HuH-7.5 (cell line): Measurements from ENCODE around the gene CELA2A.
A peak's percentile ranks its signal among the peaks of the same experiment; 100 is the strongest.

Source experiments
- DNase-seq: peaks from one replicate; pipeline ENCODE4 v3.0.0; 2011; ENCODE audit warnings: low spot score

The CELA2A gene

DNA sequence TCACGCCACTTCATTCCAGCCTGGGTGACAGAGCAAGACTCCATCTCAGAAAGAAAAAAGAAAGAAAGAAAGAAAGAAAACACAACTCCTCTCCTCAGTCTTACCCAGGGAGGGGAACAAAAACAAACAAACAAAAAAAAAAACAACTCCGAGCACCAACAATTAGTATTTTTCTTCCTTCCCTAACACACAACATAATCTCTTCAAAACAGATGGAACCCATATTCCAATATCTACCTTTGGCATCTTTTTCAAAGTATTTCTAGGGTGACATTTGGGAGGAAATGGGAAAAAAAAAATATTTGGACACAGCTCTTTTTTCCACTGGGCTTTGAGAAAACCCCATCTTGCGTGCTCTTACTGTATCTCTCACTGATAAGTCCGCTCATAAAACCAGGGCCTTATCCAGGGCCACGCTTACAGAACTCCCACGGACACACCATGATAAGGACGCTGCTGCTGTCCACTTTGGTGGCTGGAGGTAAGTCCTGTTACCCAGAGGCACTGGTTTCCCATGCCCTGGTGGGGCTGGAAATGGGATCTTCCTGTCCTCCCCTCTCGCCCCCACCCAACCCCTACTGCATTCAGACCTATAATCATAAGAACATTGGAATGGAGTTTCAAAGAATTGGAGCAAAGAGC, at the start of gene CELA2A:
TSS of gene CELA2A (plus strand) at position 420 of the 642 bp plus-strand sequence. CDS start at position 442, 22 bp downstream.
- no peak for DNase-seq

DNA sequence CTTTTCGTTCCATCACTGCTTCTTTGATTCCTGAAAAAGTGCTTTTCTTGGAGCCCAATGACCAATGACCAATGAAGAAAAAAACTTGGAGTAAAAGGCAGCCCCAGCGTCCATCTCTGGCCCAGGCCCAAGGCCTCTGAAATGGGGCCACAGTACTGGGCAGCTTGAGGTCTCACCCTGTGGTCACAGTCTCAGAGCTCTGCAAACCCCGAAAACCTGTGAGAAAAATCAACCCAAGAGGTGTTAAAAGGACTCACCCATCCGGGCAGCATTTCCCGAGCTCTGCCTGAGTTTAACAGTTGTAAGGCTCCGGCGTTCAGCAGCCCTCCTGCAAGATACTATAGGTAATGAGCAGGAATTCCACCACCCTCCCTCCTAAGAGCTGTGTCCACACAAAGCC, 49.0 kb upstream of the CELA2A start:
- no peak for DNase-seq

DNA sequence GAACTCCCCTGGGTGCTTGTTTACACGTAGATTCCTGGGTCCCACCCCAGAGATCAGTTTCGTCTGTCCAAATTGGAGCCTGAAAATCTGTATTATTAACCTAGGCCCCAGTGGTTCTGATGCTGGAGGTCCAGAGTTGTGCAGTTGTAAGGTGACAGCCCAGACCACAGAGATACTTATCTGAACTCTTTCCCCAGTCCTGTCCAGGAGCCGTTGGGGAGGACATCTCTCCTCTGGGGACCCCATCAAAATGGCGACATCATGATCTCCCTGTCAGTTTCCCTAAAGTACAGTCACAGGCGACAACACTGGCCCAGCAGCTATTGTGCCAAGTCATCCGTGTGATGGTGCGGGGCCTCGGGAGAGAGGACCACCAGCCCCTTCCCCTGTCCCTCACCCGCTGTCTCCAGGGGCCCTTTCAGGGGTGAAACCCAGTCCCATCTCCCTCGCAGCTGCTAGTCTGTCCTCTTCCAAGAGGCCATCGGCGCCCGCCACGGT, 47.6 kb upstream of the CELA2A start:
- DNase-seq = no peak

DNA sequence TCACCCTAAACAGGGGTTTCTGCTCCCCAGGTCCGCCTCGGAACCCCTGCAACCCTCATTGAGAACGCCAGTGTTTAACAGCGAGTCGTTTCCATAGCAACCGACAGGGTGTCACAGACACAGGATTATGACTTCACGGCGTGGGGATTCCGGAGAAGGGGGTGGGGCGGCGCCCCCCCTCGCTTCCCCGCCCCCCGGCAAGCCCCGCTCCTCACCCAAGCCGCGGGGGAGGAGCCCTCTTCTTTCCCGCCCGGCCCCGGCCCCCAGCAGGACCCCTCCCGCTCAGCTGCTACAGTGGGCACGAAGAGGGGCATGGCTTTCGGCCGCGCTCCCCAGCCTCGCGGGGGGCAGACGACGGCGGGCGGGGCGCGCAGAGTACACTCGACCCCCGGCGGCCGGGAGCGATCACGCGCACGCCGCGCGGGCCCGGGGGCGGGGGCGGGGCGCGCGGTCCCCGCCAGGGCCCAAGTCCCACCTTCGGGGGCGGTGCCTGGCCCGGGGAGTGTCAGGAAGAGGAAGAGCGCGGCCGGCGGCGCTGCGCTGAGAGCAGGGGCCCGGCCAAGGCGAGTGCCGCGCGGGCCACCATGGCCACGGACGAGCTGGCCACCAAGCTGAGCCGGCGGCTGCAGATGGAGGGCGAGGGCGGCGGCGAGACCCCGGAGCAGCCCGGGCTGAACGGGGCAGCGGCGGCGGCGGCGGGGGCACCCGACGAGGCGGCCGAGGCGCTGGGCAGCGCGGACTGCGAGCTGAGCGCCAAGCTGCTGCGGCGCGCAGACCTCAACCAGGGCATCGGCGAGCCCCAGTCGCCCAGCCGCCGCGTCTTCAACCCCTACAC, 46.9 kb upstream of the CELA2A start, which contains the start of gene EFHD2:
TSS of gene EFHD2 (plus strand) at position 501 of the 835 bp plus-strand sequence. CDS start at position 585, 84 bp downstream.
- peak; percentile 90 for DNase-seq

DNA sequence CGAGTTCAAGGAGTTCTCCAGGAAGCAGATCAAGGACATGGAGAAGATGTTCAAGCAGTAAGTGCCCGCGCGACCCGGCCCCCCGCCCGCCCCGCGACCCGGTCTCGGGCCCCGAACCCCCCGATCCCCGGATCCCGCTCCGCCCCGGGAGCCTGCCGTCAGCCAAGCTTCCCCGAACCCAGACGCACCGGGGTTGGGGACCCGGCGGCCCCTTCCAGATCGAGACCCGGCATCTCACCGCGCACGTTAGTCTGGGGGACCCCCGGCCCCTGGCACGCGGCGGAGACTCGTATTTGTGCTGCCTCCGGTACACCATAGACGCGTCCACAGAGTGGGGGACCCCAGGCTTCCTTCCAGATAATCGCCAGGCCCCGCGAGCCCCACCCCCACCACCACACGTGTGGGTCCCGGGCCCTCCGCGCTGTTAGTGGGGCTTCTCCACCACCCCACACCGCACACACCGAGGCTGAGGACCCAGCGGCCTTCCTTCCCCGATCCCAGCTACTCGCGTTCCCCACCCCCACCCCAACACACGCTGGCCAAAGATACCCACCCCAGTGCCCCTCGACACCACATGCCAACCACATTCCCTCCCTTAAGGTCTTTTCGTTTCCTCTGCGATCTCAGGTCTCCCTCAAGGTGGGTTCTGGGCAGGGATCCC, 46.2 kb upstream of the CELA2A start:
- no peak for DNase-seq

DNA sequence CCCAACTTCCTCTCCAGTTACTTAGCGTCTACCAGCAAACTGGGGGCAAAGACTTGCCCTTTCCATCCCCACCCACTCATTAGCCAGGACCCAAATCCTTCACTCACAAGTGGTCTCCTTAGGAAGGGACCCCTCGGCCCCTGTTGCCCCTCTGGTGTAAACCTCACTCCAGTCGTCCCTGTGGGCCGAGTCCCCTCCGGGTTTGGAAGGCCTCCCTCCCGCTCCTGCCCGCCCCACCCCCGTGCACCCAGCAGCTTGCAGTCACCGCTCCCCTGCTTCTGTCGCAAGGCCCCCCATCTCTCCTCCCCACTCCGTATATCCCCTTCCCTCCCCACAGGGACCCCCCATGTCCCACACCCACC, 45.7 kb upstream of the CELA2A start:
- DNase-seq = no peak

DNA sequence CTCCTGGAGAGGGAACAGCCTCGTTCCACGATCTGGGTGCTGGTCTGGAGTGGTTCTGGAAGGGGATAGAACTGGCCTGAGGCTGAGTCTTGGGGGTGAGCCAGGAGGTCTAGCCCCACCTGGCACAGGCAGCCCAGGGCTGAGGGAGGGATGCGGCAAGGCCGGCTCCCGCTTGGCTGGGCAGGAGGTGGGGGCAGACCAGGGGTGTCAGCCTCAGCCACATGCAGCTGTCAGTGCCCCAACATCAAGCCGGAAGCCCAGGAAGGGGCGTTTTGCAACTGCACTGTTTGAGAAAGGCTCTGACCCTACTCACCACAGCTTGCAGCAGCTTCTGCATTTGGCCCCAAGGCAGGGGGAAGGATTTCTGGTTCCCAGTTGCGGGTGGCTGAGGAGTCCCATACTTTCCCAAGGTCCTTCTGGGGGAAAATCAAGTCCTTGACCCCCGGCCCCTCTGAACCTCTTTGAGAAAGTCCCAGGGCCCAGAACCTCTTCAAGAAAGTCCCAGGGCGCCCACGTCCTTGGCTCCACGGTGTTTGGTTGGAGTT, 44.9 kb upstream of the CELA2A start:
- DNase-seq = no peak

DNA sequence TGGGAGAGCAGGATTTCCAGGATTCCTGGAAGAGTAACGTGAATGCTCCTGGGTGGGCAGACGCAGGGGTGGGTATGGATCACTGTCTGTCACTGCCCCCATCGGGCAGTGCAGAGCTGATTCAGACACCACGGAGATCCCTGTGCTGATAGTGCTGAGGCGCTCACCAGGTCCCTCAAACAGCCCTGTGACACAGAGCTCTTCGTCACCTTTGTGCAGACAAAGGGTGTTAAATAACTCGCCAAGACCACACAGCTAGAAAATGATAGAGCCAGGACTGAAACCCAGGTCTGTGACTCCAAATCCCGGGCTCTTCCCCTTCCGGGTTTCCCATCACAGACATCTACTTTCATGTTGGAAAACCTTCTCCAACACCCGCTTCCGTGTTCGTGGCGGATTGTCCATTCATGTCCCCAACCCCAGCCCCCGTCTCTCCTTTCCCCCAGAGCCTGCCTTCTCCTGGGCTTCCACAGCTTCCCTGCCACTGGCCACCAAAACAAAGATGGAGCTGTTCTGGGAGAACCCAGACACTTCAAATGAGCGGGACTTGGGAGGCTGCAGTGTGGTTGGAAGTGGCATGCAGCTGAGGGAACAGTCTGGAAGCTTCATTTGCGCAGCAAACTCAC, 44.2 kb upstream of the CELA2A start:
- DNase-seq = no peak

DNA sequence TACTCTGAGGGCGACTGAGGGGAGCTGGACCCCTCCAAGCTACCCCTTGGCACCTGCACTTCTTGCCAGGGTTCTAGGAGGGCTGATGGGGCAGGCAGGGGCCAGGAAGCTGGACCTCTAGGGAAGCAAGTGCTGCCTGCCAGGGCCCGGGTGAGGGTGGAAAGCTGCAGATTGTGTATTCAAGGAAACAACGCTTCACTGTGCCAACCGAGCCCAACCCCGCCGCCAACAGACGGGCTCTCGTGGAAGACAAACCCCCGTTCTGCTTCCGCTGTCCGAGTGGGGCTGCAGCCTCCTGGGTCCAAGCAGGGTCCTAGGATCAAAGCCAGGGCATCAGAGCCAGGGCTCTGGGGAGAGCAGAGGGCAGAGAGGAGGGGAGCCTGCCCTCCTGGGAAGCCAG, 43.7 kb upstream of the CELA2A start:
- no peak for DNase-seq

DNA sequence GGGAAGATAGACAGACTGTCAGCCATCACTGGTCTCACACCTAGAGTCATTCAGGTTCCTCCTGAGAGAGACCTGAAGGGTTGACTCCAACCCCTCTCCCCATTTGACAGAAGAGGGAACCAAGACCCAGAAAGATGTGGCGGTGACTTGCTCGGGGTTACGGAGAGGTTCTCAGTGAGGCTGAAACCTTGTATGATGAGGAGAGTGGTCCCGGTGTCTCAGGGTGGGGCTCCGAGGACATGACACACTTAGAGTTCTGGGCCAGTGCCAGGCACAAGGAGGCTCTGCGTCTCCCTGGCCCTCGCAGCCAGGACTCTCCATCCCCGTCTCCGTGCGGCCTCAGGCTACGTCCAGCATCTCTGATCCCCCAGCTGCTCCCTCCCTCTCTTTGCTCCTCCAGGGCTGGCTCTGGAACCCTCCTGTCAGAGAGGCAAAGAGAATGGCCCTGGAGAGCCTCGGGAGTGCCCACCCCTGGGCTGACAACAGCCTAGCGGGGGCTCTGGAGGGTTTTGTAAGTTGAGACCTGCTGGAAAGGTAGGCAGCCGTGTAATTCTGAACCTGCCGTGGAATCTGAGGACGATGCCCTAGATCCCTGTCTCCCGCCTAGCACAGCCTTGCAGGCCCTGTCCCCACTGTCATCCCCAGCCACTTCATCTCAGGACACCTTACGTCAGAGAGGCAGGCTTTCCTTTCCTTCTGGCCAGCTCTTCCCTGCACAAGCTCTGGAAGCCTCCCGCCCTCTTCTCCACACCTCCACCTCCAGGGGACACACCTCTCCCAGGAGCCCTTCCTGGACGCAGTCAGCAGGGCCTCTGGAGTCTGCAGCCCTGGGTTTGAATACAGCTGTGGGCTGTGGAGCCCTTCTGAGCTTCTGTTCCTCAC, 42.7 kb upstream of the CELA2A start:
- DNase-seq = no peak

DNA sequence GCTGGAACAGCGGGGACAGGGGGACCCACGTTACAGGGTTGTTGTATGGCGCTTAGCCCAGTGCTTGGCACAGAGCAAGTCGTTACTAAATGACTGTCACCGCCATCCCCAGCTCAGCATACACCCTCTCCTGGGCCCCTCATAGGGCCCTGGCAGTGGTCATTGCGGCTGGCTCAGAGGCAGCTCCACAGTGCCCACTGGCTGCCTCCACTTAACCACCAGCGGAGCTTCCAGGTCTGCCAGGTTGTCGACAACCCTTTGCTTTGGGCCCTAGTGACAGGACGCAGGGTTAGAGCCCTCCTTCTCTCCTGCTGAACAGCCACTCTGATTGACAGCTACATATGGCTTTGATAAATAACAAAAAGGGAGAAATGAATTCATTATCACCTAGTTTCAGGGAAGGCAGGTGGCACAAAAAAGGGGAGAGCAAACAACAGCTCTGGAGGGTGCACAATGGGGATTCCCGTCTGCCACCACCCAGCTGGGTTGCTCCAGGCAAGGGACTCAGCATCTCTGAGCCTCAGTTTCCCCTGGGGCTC, 42.0 kb upstream of the CELA2A start:
- no peak for DNase-seq

DNA sequence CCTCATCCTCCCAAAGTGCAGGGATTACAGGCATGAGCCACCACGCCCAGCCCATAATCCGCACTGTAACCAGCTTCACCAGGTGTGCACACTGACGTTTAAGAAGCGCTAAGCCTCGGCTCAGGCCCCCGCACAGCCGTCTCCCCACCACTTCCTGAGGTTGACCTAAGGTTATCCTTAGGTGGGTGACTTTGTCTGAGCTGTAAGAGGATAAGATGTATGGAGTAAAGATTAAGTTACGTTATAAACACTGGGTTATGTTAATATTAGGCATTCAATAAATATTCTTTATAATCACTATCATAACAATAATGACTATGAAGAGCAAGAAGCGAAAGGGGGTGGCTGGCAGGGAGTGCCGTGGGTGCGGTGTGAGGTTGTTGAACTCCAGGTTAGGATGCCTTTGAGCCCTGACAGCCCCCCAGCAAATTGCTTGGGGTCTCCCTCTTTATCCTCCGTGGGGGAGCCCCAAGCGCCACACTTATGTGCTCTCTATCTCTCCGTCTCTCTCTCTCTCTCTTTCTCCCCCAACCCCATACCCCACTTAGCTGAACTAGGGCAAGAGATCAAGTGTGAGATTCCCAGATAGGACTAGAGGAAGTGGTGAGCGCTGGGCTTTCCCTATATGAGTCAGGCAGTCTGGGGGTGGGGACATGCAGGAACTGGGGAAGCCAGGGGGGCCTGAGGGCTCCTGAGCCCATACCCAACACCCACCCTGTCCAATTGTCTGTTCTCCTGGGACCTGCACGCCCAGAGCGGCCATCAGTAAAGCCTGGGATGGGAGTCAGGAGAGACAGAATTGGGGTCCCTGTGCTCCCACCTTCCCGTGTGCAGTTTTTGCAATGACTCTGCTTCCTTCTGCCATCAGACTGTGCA, 39.2 kb upstream of the CELA2A start:
- no peak for DNase-seq

DNA sequence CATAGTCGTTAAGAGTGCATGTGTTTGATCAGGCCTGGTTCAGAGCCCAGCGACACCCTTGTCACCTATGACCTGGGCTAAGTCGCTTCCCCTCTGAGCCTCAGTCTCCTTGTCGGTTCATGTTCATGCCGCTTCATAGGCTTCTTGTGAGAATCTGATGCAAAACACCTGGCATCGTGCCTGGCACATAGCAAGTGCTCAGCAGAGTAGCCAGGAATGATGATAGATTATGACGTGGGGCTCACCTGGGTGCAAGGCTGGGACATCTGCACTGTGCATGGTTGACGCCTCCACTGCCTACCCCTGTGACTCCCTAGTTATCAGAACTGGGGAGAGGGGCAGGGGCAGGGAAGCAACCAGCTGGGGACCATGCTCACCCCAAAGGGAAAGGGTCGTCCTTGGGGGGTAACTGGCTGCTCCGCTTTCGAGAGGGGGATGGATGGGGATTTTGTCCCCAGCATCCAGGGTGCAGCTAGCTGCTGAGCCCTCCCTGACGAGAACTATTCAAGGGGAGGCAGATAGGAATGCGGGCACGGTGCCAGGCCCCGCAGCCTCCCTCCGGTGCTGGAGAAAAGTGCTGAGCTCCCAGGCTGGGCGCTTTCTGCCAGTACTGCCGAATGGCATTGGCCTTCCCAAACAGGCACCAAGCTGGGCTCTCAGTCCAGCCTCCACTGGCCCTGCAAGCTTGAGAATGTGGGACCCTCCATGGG, 37.6 kb upstream of the CELA2A start:
- no peak for DNase-seq

DNA sequence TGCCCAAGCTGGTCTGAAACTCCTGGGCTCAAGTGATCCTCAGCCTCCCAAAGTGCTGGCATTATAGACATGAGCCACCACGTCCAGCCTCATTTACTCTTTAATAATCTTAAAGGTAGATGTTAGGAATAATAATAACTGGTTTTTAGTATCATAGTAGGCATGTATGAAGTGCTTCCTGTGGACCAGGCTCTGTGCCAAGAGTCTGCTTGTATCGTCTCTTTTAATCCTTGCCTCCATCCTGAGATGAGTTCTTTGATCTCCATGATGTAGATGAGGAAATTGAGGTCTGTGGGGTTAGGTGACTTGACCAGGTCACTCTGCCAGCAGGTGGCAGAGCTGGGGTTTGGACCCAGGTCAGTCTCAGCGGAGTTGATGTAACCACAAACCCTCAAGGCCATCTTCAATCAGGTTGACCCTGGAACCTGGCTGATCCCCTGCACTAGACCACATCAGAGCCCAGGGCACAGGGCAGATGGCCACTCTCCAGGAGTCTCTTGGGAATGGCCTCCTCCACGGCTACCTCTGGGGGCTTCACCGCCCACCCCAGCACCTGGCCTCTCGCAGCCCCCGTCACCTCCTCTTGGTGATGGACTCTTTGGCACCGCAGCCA, 35.6 kb upstream of the CELA2A start:
- no peak for DNase-seq

DNA sequence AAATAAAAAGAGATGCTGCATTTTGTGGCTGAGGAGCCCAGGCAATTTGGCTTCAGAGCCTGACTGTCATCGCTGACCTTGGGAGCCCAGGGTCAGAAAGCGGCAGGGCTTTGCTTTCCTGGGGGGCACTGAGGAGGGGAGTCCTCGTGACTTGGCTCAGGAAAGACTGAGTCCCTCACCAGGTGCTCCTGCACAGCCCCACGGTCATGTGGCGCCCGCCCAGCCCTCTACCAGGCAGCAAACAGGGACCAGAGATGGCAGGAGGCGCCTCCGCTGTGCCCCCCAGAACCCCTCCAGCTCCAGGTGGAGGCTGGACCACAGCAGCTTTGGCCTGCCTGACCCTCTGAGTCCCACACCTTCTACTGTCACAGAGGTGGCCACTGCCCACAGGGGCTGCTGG, 33.7 kb upstream of the CELA2A start:
- no peak for DNase-seq

DNA sequence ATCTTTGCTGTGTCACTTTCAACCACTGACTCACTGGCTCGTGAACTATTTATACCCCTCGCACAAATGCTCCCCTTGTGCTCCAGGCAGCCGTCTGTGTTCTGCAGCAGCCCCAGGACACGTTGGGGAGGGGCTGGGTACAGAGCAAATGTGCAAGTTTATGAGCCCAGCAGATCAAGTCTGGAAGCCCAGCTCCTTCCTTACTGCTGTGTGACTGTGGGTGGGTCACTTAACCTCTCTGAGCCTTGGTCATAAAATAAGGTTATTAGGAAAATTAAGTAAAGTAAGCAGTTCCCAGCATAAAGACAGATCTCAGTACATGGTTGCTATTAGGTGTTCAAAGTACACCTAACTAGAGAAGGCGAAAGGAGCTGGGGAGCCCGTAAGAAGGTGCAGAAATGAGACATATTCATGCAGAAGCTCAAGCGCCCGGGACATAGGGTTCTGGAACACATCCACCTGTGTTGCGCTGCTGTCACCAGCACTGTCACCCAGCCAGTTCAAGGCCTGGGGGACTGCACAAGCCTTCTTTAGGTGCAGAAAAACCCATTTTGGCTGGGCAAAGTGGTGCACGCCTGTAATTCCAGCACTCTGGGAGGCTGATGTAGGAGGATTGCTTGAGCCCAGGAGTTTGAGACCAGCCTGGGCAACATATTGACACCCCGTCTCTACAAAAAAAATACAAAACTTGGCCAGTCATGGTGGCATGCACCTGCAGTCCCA, 33.0 kb upstream of the CELA2A start:
- DNase-seq = no peak

DNA sequence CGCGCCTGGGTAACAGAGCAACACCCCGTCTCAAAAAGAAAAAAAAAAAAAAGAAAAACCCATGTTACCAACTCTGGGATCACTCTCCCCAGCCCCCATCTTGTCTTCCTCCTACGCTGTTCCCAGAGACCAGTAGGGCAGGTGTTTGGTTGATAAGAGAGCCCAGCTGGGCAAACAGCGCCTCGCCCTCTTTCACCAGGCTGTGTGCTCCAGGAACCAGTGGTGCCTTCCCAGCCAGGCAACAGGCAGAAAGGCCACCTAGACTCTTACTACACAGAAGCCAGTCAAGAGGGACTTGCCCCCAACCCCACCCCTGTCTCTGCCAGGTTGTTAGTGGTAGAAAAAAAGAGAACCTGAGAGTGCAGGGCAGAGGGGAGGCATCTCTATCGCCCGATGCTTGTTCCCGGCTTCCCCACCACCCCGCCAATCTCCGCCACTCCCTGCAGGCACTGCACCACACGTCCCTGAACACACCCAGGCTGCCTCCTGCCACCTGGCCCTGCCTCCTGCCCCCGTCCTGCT, 32.3 kb upstream of the CELA2A start:
- no peak for DNase-seq

DNA sequence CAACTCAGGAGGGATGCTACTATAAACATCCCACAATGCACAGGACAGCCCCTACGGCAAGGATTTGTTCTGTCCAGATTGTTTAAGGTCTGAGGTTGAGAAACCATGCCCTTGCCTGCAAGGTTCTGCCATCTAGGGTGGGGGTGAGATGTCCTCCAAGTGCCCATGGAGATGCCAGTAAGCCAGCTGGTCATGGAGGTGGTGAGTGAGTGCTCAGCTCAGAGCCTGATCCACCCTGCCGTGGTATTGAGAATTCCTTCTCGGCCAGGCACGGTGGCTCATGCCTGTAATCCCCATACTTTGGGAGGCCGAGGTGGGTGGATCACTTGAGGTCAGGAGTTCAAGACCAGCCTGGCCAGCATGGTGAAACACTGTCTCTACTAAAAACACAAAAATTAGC, 31.6 kb upstream of the CELA2A start:
- DNase-seq = no peak
